ENCODE data around the gene TMEM135.

GRCh38 chr11:87142594-87142993 is 104.9 kb downstream of the TMEM135 start:
- TF ChIP-seq EZH2phosphoT487 (IDR thresholded peaks at IDR 0.05; ENCODE audit: borderline replicate concordance, low read length): no peak
- TF ChIP-seq, protein P1, sequence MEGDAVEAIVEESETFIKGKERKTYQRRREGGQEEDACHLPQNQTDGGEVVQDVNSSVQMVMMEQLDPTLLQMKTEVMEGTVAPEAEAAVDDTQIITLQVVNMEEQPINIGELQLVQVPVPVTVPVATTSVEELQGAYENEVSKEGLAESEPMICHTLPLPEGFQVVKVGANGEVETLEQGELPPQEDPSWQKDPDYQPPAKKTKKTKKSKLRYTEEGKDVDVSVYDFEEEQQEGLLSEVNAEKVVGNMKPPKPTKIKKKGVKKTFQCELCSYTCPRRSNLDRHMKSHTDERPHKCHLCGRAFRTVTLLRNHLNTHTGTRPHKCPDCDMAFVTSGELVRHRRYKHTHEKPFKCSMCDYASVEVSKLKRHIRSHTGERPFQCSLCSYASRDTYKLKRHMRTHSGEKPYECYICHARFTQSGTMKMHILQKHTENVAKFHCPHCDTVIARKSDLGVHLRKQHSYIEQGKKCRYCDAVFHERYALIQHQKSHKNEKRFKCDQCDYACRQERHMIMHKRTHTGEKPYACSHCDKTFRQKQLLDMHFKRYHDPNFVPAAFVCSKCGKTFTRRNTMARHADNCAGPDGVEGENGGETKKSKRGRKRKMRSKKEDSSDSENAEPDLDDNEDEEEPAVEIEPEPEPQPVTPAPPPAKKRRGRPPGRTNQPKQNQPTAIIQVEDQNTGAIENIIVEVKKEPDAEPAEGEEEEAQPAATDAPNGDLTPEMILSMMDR (conservative IDR thresholded peaks at IDR 0.05; ENCODE audit: low read depth, low read length): no peak

Data from PC-3 (cell line).